Measurements from ENCODE around the gene SH3BP1.
"Not testable (repeated sequence)": the region's sequence is repeated elsewhere in the genome, so short reads cannot be mapped to it uniquely, and the experiment has no call there.

SH3BP1 gene

DNA sequence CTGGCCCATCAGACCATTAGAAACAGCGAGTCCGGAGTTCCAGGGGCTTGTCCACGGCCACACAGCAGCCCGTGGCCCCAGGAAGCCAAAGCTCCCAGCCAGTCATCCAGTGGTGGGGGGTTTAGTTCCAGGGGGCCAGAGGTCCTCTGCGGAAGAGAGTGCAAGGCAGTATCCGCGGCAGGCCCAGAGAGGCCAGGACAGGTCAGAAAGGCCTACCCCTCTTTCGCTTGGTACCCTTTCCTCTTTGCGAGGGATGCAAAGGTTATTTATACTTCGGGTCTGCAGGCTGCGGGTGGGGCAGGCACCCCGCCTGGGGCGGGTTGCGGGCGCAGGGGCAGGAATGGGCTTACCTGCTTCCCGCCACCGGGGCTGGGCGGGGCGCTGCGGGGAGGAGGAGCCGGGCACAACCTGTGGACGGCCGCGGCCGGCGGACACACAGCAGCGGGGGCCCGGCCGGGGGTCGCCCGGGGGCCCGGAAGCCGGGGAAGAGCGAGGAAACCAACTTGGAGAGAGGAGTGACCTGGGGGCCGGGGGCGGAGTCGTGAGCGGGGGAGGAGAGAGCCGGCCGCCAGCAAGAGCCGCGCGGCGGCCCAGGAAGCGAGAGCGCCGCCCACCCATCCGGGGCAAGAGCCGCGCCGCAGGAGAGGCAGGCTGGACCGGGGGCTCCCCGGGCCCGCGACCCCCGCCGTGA lies at the start of gene SH3BP1:
Gene SH3BP1 (plus strand): TSS at position 600 of the 691 bp plus-strand sequence. CDS start 119 bp downstream, outside the sequence.
- no peak for DNase-seq

DNA sequence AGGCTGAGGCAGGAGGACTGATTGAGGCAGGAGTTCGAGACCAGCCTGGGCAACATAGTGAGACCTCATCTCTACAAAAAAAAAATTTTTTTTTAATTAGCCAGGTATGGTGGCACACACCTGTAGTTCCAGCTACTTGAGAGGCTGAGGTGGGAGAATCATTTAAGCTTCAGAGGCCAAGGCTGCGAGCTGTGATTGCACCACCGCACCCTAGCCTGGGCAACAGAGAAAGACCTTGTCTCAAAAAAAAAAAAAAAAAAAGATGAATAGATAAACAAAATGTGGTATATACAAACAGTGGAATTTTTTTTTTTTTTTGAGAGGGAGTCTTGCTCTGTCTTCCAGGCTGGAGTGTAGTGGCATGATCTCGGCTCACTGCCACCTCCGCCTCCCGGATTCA lies 48.4 kb upstream of the SH3BP1 start:
- DNase-seq: not testable (repeated sequence)

DNA sequence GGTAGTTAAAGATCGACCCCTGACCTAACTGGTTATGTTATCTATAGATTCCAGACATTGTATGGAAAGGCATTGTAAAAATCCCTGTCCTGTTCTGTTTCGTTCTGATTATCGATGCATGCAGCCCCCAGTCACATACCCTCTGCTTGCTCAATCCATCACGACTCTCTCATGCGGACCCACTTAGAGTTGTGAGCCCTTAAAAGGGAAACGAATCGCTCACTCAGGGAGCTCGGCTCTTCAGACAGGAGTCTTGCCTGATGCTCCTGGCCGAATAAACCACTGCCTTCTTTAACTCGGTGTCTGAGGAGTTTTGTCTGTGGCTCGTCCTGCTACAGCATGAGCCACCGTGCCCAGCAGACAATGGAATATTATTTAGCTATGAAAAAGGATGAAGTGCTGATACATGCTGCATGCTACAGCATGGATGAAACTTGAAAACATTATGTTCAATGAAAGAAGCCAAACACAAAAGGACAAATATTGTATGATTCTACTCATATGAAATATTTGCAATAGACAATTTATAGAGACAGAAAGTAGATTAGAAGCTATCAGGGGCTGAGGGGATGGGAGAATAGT lies 47.6 kb upstream of the SH3BP1 start:
- DNase-seq: no peak

- no peak for DNase-seq
Observed at GRCh38 chr22:37594237-37594636, 45.2 kb upstream of the SH3BP1 start.

GRCh38 chr22:37599153-37599552 lies 40.3 kb upstream of the SH3BP1 start:
- DNase-seq: no peak

GRCh38 chr22:37601203-37601539 lies 38.3 kb upstream of the SH3BP1 start:
- DNase-seq: no peak

- DNase-seq: no peak
Observed at GRCh38 chr22:37601540-37602442, 37.7 kb upstream of the SH3BP1 start.

DNA sequence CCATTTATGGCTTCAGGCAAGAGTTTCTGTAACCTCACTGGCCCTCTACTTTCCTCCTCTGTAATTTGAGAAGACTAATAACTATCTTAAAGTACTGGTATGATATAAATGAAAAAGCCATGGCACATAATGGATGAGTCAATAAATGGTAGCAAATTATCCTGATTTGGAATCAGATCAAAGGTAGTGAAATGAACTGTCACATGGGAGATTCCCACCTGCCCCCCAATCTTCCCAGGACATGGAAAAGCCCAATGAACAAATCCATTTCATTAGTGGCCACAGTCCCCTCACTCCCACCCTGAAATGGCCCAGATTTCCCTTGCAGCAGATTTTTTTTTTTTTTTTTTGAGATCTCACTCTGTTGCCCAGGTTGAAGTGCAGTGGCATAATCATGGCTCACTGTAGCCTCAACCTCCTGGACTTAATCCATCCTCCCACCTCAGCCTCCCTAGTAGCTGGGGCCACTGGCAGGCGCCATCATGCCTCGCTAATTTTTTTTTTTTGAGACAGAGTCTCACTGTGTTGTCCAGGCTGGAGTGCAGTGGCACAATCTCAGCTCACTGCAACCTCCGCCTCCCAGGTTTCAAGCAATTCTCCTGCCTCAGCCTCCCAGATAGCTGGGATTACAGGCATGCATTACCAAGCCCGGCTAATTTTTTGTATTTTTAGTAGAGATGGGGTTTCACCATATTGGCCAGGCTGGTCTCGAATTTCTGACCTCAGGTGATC lies 36.8 kb upstream of the SH3BP1 start:
- not testable (repeated sequence) for DNase-seq

DNA sequence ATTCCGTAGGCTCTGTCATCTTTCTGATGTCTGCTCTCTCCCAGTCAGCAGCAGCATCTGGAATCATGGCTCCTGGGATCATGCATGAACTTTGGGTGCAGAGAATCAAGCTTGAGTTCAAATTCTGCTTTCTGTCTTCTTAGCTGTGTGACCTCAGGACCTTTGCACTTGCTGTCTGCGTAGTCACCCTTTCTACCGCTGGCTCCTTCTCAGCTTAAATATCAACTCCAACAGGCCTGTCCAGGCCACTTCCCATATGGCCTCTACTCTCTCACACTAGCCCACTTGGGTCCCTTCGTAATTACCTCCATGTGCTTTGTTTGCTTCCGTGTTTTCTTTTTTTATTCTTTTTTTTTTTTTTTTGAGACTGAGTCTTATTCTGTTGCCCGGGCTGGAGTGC lies 35.4 kb upstream of the SH3BP1 start:
- DNase-seq: no peak

- no peak for DNase-seq
Observed at GRCh38 chr22:37604875-37605274, 34.6 kb upstream of the SH3BP1 start.

DNA sequence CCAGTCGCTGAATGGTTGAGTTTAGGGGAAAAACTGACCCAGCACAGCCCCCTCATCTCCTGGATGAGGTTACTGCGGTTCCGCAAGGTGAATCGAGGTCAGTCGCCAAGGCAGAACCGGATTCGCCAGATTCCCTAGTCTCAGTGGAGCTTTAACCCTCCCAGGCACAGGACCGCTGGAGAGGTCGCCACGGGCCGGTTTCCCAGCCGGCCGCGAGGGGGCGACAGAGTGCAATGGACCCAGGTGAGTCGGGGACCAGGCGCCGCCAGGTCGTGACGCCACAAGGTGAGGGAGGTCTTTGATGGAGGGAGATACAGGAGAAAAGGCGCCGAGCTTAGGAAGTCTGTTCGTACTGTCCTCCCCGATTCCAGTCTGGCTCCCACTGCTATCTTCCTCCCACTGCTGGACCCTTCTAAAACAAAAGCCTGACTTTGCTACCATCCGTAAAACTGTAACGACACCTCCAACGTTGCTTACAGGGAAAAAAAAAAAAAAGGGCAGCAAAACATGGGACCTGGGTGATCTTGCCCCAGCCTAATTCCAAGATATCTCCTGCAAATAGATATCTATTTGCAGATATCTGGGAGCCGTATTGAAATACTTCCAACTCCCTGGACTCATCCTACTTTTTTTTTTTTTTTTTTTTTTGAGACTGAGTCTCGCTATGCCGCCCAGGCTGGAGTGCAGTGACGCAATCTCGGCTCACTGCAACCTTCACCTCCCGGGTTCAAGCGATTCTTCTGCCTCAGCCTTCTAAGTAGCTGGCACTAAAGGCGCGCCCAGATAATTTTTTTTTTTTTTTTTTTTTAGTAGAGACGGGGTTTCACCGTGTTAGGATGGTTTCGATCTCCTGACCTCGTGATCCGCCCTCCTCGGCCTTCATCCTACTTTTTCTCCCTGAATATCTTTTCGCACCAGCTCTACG lies 32.2 kb upstream of the SH3BP1 start:
- peak; percentile 64 to 67 for DNase-seq

DNA sequence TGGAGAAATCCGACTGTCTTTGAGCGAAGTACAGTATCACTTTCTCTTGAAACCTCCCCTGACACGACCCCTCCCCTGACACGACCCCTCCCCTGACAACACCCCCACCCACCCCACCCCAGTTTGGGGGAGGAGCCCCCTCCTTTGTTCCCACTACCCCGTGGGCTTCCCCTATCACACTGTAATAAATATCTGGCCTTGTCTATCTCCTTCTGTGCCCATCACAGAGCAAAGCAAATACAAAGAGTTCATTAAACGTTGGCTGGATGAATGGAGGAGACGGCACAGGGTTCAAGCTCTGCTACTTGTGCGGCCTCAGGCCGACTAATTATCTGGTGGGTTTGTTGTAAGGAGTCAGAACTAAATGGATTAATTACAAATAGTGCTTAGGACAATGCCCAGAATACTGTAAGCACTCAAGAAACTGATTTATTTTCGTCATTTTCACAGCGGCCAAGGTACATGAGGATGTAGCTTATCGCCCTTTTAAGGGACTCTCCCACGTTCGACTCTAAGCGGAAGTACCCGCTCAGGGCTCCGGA lies 31.5 kb upstream of the SH3BP1 start:
- no peak for DNase-seq

- peak; percentile 89 to 92 for DNase-seq
Observed at GRCh38 chr22:37608477-37609239, 30.8 kb upstream of the SH3BP1 start, which contains the start of gene GGA1. TSS of gene GGA1 (plus strand) at chr22:37608834. CDS start at chr22:37608861, 27 bp downstream.

DNA sequence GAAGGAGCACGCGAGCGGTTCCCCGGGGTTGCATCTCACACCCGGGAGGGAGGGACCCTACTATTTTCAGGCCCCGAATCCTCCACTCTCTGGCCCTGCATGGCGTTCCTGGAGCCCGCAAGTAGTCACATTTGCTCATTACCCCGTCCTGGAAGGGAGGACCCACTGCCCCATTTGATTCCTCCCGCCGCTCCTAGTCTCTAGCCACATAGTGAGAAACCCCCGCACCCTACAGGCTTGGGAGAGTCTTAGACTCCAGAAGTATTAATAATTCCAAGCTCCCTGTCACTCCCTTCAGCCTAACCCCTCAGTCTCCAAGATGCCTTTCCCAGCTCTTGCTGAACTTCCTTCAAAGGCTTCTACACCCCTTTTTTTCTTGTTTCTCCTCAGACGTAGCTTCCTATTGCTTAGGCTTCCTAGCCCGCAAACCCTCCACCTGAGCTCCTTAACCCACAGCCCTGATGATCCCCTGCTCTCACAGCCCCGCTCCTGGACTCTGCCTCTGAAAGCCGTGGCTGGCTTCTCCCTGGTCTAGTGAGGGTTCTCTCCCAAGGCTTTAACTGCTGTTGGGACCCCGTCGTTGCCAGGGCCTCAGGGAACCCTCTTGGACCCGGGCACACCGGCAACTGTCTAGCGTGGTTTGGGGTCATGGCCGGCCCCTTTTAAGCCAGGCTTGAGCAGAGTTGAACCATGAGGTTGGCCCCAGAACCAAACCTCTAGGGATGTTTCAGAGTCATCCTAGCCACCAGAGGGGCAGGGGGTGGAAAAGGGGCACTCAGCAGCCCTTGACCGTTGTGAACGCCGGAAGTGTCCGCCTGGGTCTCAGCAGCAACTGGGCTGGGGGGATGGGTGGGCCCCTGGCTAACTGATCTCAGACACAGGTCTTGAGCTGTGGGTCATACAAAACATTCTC lies 30.0 kb upstream of the SH3BP1 start:
- DNase-seq: no peak

- not testable (repeated sequence) for DNase-seq
Observed at GRCh38 chr22:37610153-37610475, 29.4 kb upstream of the SH3BP1 start.

DNA sequence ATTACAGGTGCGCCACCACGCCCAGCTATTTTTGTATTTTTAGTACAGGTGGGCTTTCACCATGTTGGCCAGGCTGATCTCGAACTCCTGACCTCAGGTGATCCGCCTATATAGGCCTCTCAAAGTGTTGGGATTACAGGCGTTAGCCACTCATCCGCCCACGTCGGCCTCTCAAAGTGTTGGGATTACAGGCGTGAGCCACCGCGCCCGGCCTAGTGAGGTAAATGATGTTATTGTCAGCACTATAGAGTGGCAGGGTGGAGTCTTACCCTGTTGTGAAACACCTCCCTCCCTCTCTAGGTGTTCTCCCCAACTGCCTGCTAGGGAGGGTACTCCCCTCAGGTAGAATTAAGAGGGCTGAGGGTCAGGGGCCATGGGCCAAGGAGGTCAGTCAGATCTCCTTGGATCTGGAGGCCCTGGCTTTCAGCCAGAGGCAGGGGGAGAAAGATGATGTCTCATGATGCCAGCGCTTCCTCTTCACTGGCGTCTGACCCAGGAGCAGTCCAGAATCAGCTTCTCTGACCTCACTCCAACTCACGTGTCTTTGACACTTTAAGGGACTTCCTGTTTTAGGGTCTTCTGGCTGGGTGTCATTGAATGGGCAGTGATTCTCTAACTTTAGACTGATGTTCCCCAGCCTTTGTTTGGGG lies 28.9 kb upstream of the SH3BP1 start:
- DNase-seq: no peak

DNA sequence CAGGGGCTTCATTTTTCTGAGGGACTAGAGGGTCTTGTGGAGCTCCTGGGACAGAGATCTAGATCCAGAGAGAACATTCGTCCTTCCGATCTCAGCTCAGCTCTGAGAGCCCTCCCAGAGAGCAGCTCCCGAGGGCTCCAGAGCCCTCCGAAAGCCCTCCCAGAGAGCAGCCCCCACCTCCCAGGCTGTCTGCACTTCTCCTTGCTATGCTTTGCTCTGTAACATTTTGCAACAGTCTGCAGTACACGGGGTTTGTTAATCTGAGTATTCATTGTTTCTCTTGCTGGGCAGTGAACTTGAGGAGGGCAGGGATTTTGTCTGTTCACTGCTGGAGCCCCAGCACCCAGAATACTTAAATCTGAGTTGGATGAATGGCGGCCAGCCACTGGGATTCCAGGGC lies 28.3 kb upstream of the SH3BP1 start:
- DNase-seq: no peak

DNA sequence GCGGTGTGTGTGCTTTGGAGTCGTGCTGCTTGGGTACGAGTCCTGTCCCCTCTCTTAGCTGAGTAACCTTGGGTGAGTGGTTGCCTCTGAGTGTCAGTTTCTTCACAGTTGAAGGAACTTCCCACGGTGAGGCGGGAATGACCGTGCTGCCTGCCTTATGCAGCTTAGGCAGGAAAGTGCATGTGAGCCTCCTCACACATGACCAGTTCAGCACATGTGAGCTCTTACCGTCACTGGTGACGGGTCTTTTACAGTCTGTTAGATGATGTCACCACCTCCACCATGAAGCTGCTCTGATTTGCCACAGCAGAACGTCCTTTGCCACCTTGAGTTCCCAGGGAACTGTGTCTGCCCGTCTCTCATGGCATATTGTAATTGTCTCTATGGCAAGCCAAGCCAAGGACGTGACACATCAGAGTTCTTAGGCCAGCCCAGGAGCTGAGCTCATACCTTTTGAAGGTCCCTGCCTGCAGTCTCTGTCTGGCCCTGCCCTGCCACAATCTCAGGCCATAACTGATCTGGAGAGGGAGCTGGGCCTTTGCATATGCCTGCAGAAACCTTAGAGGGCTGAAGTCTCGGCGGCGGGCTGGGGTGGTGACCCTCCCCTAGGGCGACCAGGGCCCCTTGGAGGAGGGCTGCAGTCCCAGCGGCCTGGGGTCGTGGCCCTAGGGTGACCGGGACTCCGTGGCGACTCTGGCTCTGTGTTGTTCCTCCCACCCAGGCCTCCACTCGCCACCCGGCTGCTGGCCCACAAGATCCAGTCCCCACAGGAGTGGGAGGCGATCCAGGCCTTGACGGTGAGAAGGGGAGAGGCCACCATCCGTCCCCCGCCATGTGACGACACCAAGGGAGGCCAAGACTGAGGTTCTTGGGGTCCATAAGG lies 23.0 kb upstream of the SH3BP1 start:
- no peak for DNase-seq
